Activated CD4-positive, alpha-beta T cell treated with anti-CD3 and anti-CD28 coated beads, Interleukin-2, amount 50 U/mL, for 1 hour (primary cell): ENCODE results near the gene IFT122.
"Not testable (repeated sequence)": the region's sequence is repeated elsewhere in the genome, so short reads cannot be mapped to it uniquely, and the experiment has no call there.

Source experiments
- DNase-seq: peaks from one replicate; pipeline ENCODE4 v3.0.0-alpha.2; 2020

The IFT122 gene

GRCh38 chr3:129524081-129524480, 84.1 kb downstream of the IFT122 start:
- DNase-seq: no peak

- DNase-seq: no peak
Observed at GRCh38 chr3:129525341-129525968, 85.4 kb downstream of the IFT122 start.

- DNase-seq: no peak
Observed at GRCh38 chr3:129526121-129526900, 86.3 kb downstream of the IFT122 start.

GRCh38 chr3:129527262-129527661, 87.2 kb downstream of the IFT122 start:
- no peak for DNase-seq

GRCh38 chr3:129528589-129529100, 88.6 kb downstream of the IFT122 start, which contains the start of gene RHO:
RHO (plus strand) TSS chr3:129528639; CDS start chr3:129528734, 95 bp downstream.
- DNase-seq: no peak

- DNase-seq: no peak
Observed at GRCh38 chr3:129529436-129530210, 89.6 kb downstream of the IFT122 start.

- no peak for DNase-seq
Observed at GRCh38 chr3:129530251-129530791, 90.3 kb downstream of the IFT122 start.

- DNase-seq: no peak
Observed at GRCh38 chr3:129530821-129531220, 90.8 kb downstream of the IFT122 start.

- no peak for DNase-seq
Observed at GRCh38 chr3:129531699-129532098, 91.7 kb downstream of the IFT122 start.

- no peak for DNase-seq
Observed at GRCh38 chr3:129532261-129532660, 92.2 kb downstream of the IFT122 start.

GRCh38 chr3:129533406-129533805, 93.4 kb downstream of the IFT122 start:
- no peak for DNase-seq

GRCh38 chr3:129534428-129535027, 94.5 kb downstream of the IFT122 start:
- no peak for DNase-seq

GRCh38 chr3:129535075-129535474, 95.1 kb downstream of the IFT122 start:
- DNase-seq: no peak

GRCh38 chr3:129536374-129536667, 96.3 kb downstream of the IFT122 start:
- DNase-seq: no peak

GRCh38 chr3:129536804-129537203, 96.8 kb downstream of the IFT122 start:
- DNase-seq: no peak

- no peak for DNase-seq
Observed at GRCh38 chr3:129539206-129539605, 99.2 kb downstream of the IFT122 start.

GRCh38 chr3:129540776-129541516, 100.9 kb downstream of the IFT122 start:
- no peak for DNase-seq

GRCh38 chr3:129542747-129543146, 102.7 kb downstream of the IFT122 start:
- DNase-seq: no peak

- no peak for DNase-seq
Observed at GRCh38 chr3:129543156-129543790, 103.2 kb downstream of the IFT122 start, which contains the start of gene H1-8. H1-8 (plus strand) TSS chr3:129543175; CDS start chr3:129543219, 44 bp downstream.

- no peak for DNase-seq
Observed at GRCh38 chr3:129543999-129544398, 104.0 kb downstream of the IFT122 start.

- DNase-seq: not testable (repeated sequence)
Observed at GRCh38 chr3:129545951-129546350, 105.9 kb downstream of the IFT122 start.
